ENCODE measurements around the gene SEMA3B. TPM values are rescaled to one million over a fixed set of nuclear protein-coding genes. Genes with fewer than 3 reads are reported as not detected.
A peak's percentile ranks its signal among the peaks of the same experiment; 100 is the strongest.

Gene SEMA3B
- total RNA-seq, 1 experiment from 2014 or later = 6.4 TPM

- Histone ChIP-seq H3T11ph (ENCODE audit: low read length) (no peak within 1 kb of the TSS), H4K5ac (ENCODE audit: insufficient read length, low read depth, low read length) (no peak within 1 kb of the TSS), H3K4me1 (ENCODE audit: insufficient read depth, low read length) (no peaks in the 10 kb centered on the region), H4K20me1 (ENCODE audit: control insufficient read depth, insufficient read depth, insufficient read length) (no peaks in the 10 kb centered on the region), H2BK120ac (ENCODE audit: low read depth, low read length, poor library complexity, severe bottlenecking) (no peak within 1 kb of the TSS), H3K56ac (ENCODE audit: insufficient read length, low read depth, low read length) (no peak within 1 kb of the TSS), H4K8ac (replicated peaks; ENCODE audit: insufficient read length, low read depth, low read length) (no peak within 1 kb of the TSS), H2BK15ac (ENCODE audit: low read depth, low read length) (no peak within 1 kb of the TSS), H3K27me3 (ENCODE audit: insufficient read depth, low read length) (no peaks in the 10 kb centered on the region), H2BK20ac (ENCODE audit: low read depth, low read length, poor library complexity, severe bottlenecking) (no peak within 1 kb of the TSS), H3K14ac (ENCODE audit: insufficient read depth, low read length) (no peak within 1 kb of the TSS), H3K23ac (ENCODE audit: insufficient read length, low read depth, low read length) (no peak within 1 kb of the TSS), H3K79me1 (ENCODE audit: insufficient read depth, low read depth, low read length, poor library complexity, severe bottlenecking) (no peaks in the 10 kb centered on the region), H3K9me3 (ENCODE audit: control insufficient read depth, low read depth, low read length) (no peaks in the 10 kb centered on the region), H3K23me2 (ENCODE audit: insufficient read length, low read depth, low read length, poor library complexity, severe bottlenecking) (peaks cover 6% of the 10 kb centered on the region), H3K27ac (ENCODE audit: insufficient read length, low read depth, low read length) (no peak within 1 kb of the TSS), H3K4me2 (ENCODE audit: insufficient read depth, insufficient read length, low read length) (no peak within 1 kb of the TSS), H2BK5ac (ENCODE audit: insufficient read length, low read length) (no peak within 1 kb of the TSS), H3K4ac (ENCODE audit: low read depth, low read length) (no peak within 1 kb of the TSS), H4K91ac (ENCODE audit: insufficient read length, low read depth, low read length) (no peak within 1 kb of the TSS), H3K79me2 (ENCODE audit: insufficient read depth, low read length) (no peaks in the 10 kb centered on the region), H3K9ac (ENCODE audit: extremely low read depth, insufficient read length, low read length) (no peak within 1 kb of the TSS), H2AK5ac (ENCODE audit: insufficient read length, low read length) (no peak within 1 kb of the TSS), H3K18ac (ENCODE audit: insufficient read length, low read depth, low read length) (no peak within 1 kb of the TSS), H2AFZ (ENCODE audit: low read length) (no peak within 1 kb of the TSS), H2BK12ac (ENCODE audit: insufficient read length, low read depth, low read length) (no peak within 1 kb of the TSS)
- H3K4me3 Mint-ChIP-seq = peak within 1 kb of the TSS in 1 of 2 experiments; percentile 57; a peak in 3 of 5 replicates
- DNase-seq = peak; percentile 97
- H3K27me3 Mint-ChIP-seq (ENCODE audit: low read depth) = no peaks in the 10 kb centered on the region
- peak within 1 kb of the TSS in 2 of 3 experiments; percentile 82 to 86; a peak in 5 of 7 replicates for H3K27ac Mint-ChIP-seq
- peaks cover 23 to 24% of the 10 kb centered on the region in 2 experiments for H3K4me1 Mint-ChIP-seq
- H3K36me3 Mint-ChIP-seq (ENCODE audit: insufficient read depth in 1 of 3, low read depth in 3 of 3) = peaks cover 0 to 4% (median 0%) of the 10 kb centered on the region in 3 experiments; a peak in 2 of 7 replicates
- WGBS (ENCODE audit: extremely low coverage, insufficient read length, low lambda C conversion rate) = no CpG with 5 or more reads among the region's 14 CpGs
- H3K9me3 Mint-ChIP-seq = peaks cover 17 to 24% of the 10 kb centered on the region in 2 experiments
- peak; percentile 50 for TF ChIP-seq CTCF (conservative IDR thresholded peaks at IDR 0.05)
Observed at GRCh38 chr3:50303013-50303815, 34.3 kb downstream of the SEMA3B start, which contains the start of gene HYAL1. TSS of gene HYAL1 (minus strand) at chr3:50303574. CDS start at chr3:50302956, 618 bp downstream.
